SW 1271 (cell line): ENCODE measurements around the gene M6PR.

Source experiments
- DNase-seq, 2 experiments: peaks; one replicate each; lab custom pipeline; 2025; lab: John Stamatoyannopoulos, UW

The M6PR gene

GRCh38 chr12:8949342-8950220 lies at the start of gene M6PR:
Gene M6PR, minus strand, starts transcription at chr12:8949645. Its CDS starts 3,241 bp downstream, at chr12:8946404.
- peak; percentile 99 to 100 for DNase-seq

- DNase-seq: no peak
These were observed 47.4 kb upstream of the M6PR start for GRCh38 chr12:8996682-8997405.

GRCh38 chr12:8995021-8995775 lies 45.8 kb upstream of the M6PR start:
- no peak for DNase-seq

- no peak for DNase-seq
These were observed 44.4 kb upstream of the M6PR start for GRCh38 chr12:8993827-8994226.

GRCh38 chr12:8991371-8992345 lies 42.2 kb upstream of the M6PR start:
- no peak for DNase-seq

- DNase-seq: no peak
These were observed 40.0 kb upstream of the M6PR start, which contains the start of gene KLRG1 for GRCh38 chr12:8989413-8989812. Gene KLRG1, plus strand, starts transcription at chr12:8989546. Its CDS starts 90 bp downstream, at chr12:8989636.

GRCh38 chr12:8987685-8988084 lies 38.2 kb upstream of the M6PR start:
- no peak for DNase-seq

GRCh38 chr12:8987163-8987562 lies 37.7 kb upstream of the M6PR start:
- DNase-seq: no peak

GRCh38 chr12:8985213-8985754 lies 35.8 kb upstream of the M6PR start:
- DNase-seq: no peak

GRCh38 chr12:8980137-8980536 lies 30.7 kb upstream of the M6PR start:
- no peak for DNase-seq

- DNase-seq: no peak
These were observed 21.0 kb upstream of the M6PR start for GRCh38 chr12:8970432-8970831.

- DNase-seq: no peak
These were observed 20.5 kb upstream of the M6PR start for GRCh38 chr12:8969861-8970411.

GRCh38 chr12:8968761-8969160 lies 19.3 kb upstream of the M6PR start:
- DNase-seq: no peak

- no peak for DNase-seq
These were observed 10.7 kb upstream of the M6PR start for GRCh38 chr12:8960176-8960575.

- no peak for DNase-seq
These were observed 8.6 kb upstream of the M6PR start for GRCh38 chr12:8958066-8958465.

- DNase-seq: no peak
These were observed 8.1 kb upstream of the M6PR start for GRCh38 chr12:8957561-8957960.

GRCh38 chr12:8956772-8957171 lies 7.3 kb upstream of the M6PR start:
- DNase-seq: no peak

GRCh38 chr12:8956073-8956472 lies 6.6 kb upstream of the M6PR start:
- no peak for DNase-seq

- DNase-seq: no peak
These were observed 4.4 kb upstream of the M6PR start for GRCh38 chr12:8953773-8954402.

- no peak for DNase-seq
These were observed 2.3 kb upstream of the M6PR start for GRCh38 chr12:8951744-8952143.
